ENCODE data around the gene DRD3.

DRD3 gene

DNA sequence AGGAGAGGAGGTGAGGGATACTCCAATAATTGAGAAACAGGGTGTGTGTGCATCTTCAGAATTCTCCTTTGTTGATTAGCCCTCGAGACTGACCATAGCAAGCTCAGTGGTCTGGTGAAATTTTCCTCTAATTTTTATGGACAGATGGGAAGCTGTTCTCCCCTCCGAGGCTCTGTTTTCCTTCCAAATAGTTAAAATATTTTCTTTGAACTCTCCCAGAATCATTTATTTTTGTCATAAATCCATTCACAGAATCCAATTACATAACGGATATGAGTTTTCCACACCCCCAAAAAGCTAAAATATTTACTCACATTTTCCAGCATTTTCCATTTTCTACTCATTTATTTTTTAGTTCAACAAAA is 85.9 kb downstream of the DRD3 start:
- TF ChIP-seq, protein P1, sequence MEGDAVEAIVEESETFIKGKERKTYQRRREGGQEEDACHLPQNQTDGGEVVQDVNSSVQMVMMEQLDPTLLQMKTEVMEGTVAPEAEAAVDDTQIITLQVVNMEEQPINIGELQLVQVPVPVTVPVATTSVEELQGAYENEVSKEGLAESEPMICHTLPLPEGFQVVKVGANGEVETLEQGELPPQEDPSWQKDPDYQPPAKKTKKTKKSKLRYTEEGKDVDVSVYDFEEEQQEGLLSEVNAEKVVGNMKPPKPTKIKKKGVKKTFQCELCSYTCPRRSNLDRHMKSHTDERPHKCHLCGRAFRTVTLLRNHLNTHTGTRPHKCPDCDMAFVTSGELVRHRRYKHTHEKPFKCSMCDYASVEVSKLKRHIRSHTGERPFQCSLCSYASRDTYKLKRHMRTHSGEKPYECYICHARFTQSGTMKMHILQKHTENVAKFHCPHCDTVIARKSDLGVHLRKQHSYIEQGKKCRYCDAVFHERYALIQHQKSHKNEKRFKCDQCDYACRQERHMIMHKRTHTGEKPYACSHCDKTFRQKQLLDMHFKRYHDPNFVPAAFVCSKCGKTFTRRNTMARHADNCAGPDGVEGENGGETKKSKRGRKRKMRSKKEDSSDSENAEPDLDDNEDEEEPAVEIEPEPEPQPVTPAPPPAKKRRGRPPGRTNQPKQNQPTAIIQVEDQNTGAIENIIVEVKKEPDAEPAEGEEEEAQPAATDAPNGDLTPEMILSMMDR (IDR thresholded peaks at IDR 0.05; ENCODE audit: low read depth, low read length), result no peak
- no peaks in the 10 kb centered on the region for H3K27me3 ChIP-seq (ENCODE audit: insufficient read depth, low read depth, severe bottlenecking)
- no peak overlapping the region for H3K27ac ChIP-seq
- no peak overlapping the region for H3K4me3 ChIP-seq (ENCODE audit: low read depth, low read length)
- no peaks in the 10 kb centered on the region for H3K9me3 ChIP-seq (ENCODE audit: severe bottlenecking)
- peaks cover 2% of the 10 kb centered on the region for H3K36me3 ChIP-seq
- no peak for DNase-seq

DNA sequence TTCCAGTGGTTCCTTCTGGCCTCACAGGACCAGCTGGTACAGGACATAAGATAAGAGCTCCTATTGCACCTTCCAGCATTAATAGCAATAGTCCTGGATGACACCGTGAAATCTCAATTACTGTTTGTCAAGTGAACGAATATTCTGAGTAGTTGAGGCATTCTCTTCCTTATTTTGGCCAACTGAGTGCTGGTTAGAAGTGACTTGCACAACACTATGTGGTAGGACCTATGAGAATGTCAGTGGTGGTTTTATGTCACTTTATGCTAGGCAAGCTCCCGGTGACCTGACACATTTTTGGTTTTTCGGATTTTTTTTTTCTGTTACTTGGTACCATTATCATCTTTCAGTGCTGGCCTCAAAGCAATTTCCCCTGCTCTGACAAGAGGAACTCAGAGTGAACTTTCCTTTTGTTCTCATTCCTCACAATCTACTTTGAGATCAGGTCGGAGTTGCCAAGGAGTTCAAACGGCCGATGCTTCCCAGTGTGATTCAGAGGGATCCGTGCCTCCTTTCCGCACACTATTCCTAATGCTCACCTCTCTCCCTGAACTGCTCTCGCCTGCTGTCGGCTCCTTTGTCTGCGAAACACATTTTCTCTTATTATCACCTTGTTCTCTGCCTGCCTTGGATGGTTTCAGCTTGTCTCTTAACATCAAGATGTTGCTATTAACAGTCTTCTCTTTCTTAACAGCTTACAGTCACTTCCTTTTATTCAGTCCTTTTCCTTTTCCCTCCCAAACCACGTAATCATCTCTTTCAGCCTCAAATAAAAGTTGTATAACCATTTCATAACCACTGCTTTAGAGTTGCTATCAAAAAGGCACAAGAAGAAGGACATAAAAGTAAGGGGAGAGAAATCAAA is 86.5 kb downstream of the DRD3 start:
- no peak for DNase-seq
- H3K27ac ChIP-seq, result no peak overlapping the region
- H3K9me3 ChIP-seq (ENCODE audit: severe bottlenecking), result peaks cover 4% of the 10 kb centered on the region
- TF ChIP-seq, protein P1 (IDR thresholded peaks at IDR 0.05; ENCODE audit: low read depth, low read length), result no peak
- H3K36me3 ChIP-seq, result peaks cover 8% of the 10 kb centered on the region
- no peaks in the 10 kb centered on the region for H3K27me3 ChIP-seq (ENCODE audit: insufficient read depth, low read depth, severe bottlenecking)
- no peak overlapping the region for H3K4me3 ChIP-seq (ENCODE audit: low read depth, low read length)

DNA sequence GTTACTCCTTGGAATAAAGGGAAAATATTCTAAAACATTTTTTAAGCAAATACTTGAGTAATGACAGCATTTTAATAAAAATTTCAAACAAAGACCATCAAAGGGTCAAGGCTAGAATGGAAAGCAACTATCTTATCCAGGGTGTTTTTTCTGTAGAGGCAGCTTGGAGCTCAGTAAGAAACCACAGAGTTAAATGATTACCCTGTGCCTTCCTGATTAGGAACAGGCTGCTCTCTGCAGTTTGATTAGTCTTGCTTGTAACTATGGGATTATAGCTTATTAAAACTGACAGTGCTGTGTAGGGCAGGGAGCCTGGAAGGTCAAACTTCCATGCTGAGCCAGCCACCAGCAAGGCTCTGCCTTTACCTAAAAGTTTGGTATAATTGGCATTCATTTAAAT is 89.2 kb downstream of the DRD3 start:
- TF ChIP-seq, protein P1 (IDR thresholded peaks at IDR 0.05; ENCODE audit: low read depth, low read length), result no peak
- no peak overlapping the region for H3K4me3 ChIP-seq (ENCODE audit: low read depth, low read length)
- H3K27me3 ChIP-seq (ENCODE audit: insufficient read depth, low read depth, severe bottlenecking), result no peaks in the 10 kb centered on the region
- peak; percentile 32 for DNase-seq
- H3K27ac ChIP-seq, result peak overlapping the region; percentile 48
- peaks cover 5% of the 10 kb centered on the region for H3K9me3 ChIP-seq (ENCODE audit: severe bottlenecking)
- peaks cover 35% of the 10 kb centered on the region for H3K36me3 ChIP-seq

DNA sequence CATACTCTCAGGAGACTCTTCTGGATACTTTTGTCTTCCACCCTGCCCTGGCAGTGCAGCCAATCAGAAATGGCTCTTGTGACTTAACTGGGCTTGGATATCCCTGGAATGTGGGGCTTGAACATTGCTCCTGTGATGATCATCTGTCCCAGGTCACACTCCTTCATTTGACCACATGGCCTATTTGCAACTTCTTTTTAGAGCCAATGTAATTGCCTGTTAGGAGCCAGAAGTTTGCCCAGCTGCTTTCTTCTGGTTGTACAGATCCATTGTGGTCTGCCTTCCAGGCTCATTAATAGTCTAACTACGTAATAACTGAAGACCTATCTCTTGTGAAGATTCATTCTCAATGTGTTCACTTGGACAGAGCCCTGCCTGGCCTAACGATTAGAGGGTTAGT is 92.5 kb downstream of the DRD3 start:
- Histone ChIP-seq H3K9me3 (ENCODE audit: severe bottlenecking) (peaks cover 5% of the 10 kb centered on the region), H3K36me3 (peaks cover 65% of the 10 kb centered on the region), H3K27ac (no peak overlapping the region), H3K4me3 (ENCODE audit: low read depth, low read length) (no peak overlapping the region), H3K27me3 (ENCODE audit: insufficient read depth, low read depth, severe bottlenecking) (no peaks in the 10 kb centered on the region)
- TF ChIP-seq, protein P1 (IDR thresholded peaks at IDR 0.05; ENCODE audit: low read depth, low read length), result no peak
- DNase-seq, result no peak

DNA sequence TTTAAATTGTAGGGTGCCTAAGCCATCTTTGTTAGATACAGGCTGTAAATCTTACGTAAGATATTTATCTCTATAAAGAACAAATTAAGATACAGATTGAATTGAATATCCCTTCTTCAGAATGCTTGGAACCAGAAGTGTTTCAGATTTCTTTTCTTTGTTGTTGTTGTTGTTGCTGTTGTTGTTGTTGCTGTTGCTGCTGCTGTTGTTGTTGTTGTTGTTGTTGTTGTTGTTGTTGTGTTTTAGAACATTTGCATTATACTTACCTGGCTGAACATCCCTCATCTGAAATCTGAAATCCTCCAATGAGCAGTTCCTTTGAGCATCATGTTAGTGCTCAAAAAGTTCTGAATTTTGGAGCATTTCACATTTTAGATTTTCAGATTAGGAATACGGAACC is 95.7 kb downstream of the DRD3 start:
- Histone ChIP-seq H3K9me3 (ENCODE audit: severe bottlenecking) (peaks cover 5% of the 10 kb centered on the region), H3K27ac (no peak overlapping the region), H3K27me3 (ENCODE audit: insufficient read depth, low read depth, severe bottlenecking) (no peaks in the 10 kb centered on the region), H3K4me3 (ENCODE audit: low read depth, low read length) (no peak overlapping the region), H3K36me3 (peaks cover 93% of the 10 kb centered on the region)
- TF ChIP-seq, protein P1 (IDR thresholded peaks at IDR 0.05; ENCODE audit: low read depth, low read length), result no peak
- DNase-seq, result no peak

DNA sequence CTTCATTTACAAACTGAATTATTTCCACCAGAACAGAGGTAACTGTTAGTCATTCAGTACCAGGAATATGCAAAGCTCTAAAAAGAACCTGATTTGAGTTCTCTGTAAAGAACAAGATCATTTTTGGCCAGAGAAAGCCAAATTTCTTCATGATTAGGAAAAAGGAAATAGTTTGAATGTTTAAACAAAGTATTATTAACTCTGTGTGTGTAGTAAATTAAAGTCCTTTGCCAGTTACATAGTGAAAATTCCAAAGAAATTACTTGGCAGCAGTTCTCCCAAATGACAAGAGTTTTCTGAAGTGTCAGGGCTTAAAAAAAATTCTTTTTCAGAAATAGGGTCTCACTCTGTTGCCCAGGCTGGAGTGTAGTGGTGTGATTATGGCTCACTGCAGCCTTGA is 97.8 kb downstream of the DRD3 start:
- Histone ChIP-seq H3K27ac (no peak overlapping the region), H3K36me3 (peaks cover 90% of the 10 kb centered on the region), H3K27me3 (ENCODE audit: insufficient read depth, low read depth, severe bottlenecking) (no peaks in the 10 kb centered on the region), H3K4me3 (ENCODE audit: low read depth, low read length) (no peak overlapping the region), H3K9me3 (ENCODE audit: severe bottlenecking) (no peaks in the 10 kb centered on the region)
- TF ChIP-seq, protein P1 (IDR thresholded peaks at IDR 0.05; ENCODE audit: low read depth, low read length), result no peak
- no peak for DNase-seq
